ENCODE measurements around the gene SYT1.
A peak's percentile ranks its signal among the peaks of the same experiment; 100 is the strongest.

SYT1 gene

GRCh38 chr12:79439175-79439825 is 574.7 kb downstream of the SYT1 start:
- no peak for DNase-seq (ENCODE audit: low read depth)

- DNase-seq (ENCODE audit: low read depth) = no peak
Measured at GRCh38 chr12:79441534-79441933, 577.0 kb downstream of the SYT1 start.

GRCh38 chr12:79442396-79442795 is 577.8 kb downstream of the SYT1 start:
- no peak for DNase-seq (ENCODE audit: low read depth)

GRCh38 chr12:79444089-79444488 is 579.5 kb downstream of the SYT1 start:
- no peak for DNase-seq (ENCODE audit: low read depth)

GRCh38 chr12:79448816-79449215 is 584.2 kb downstream of the SYT1 start:
- no peak for DNase-seq (ENCODE audit: low read depth)

- DNase-seq (ENCODE audit: low read depth) = no peak
Measured at GRCh38 chr12:79451365-79451764, 586.8 kb downstream of the SYT1 start.

- peak; percentile 79 for DNase-seq (ENCODE audit: low read depth)
Measured at GRCh38 chr12:79451978-79452377, 587.4 kb downstream of the SYT1 start.

- no peak for DNase-seq (ENCODE audit: low read depth)
Measured at GRCh38 chr12:79452906-79453305, 588.3 kb downstream of the SYT1 start.

- no peak for DNase-seq (ENCODE audit: low read depth)
Measured at GRCh38 chr12:79453820-79454219, 589.2 kb downstream of the SYT1 start.

- peak; percentile 51 for DNase-seq (ENCODE audit: low read depth)
Measured at GRCh38 chr12:79454338-79454843, 589.8 kb downstream of the SYT1 start.

GRCh38 chr12:79455286-79455685 is 590.7 kb downstream of the SYT1 start:
- no peak for DNase-seq (ENCODE audit: low read depth)

GRCh38 chr12:79482323-79482722 is 617.7 kb downstream of the SYT1 start:
- DNase-seq (ENCODE audit: low read depth) = no peak

GRCh38 chr12:79482921-79483320 is 618.3 kb downstream of the SYT1 start:
- DNase-seq (ENCODE audit: low read depth) = no peak

GRCh38 chr12:79486154-79486553 is 621.6 kb downstream of the SYT1 start:
- DNase-seq (ENCODE audit: low read depth) = no peak

GRCh38 chr12:79487386-79488110 is 623.0 kb downstream of the SYT1 start:
- DNase-seq (ENCODE audit: low read depth) = no peak

All from non-pigmented ciliary epithelial cell (primary cell).